Astrocyte (in vitro differentiated cells and primary cell): Measurements from ENCODE around the gene PLK2.

Source experiments
- CTCF ChIP-seq: IDR thresholded peaks from 2 replicates; pipeline ENCODE4 v1.5.1; 2011; ENCODE audit warnings: low read depth, mild to moderate bottlenecking, inconsistent platforms, low read length, moderate library complexity; ENCODE audit not compliant: insufficient read depth
- EZH2 ChIP-seq: IDR thresholded peaks from 2 replicates; pipeline ENCODE4 v1.6.1; 2012; ENCODE audit warnings: mild to moderate bottlenecking, low read length, inconsistent platforms; ENCODE audit not compliant: insufficient read depth

GRCh38 chr5:58410441-58410840 lies 49.4 kb downstream of the PLK2 start:
- TF ChIP-seq CTCF: no peak
- no peak for TF ChIP-seq EZH2
